Measurements from ENCODE around the gene GRAMD1B.

DNA sequence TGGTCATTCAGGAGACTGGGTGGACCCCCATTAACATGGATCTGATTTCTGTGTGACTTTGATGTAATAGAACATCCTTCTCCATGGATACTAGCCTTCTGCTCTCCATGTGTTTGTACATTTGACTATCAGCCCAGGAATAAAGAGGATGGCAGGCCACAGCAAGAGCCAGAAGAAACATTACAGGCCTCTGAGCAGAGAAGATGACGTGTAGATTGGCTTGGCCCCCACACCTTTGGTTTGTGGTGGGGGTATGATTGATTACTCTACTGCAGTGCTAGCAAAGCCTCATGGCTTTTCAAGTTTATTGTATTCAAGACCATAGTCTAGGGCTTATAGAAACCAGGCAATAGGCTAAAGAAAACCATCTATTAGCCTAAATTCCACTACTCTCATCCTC, 77.0 kb downstream of the GRAMD1B start:
- TF ChIP-seq, protein P1, sequence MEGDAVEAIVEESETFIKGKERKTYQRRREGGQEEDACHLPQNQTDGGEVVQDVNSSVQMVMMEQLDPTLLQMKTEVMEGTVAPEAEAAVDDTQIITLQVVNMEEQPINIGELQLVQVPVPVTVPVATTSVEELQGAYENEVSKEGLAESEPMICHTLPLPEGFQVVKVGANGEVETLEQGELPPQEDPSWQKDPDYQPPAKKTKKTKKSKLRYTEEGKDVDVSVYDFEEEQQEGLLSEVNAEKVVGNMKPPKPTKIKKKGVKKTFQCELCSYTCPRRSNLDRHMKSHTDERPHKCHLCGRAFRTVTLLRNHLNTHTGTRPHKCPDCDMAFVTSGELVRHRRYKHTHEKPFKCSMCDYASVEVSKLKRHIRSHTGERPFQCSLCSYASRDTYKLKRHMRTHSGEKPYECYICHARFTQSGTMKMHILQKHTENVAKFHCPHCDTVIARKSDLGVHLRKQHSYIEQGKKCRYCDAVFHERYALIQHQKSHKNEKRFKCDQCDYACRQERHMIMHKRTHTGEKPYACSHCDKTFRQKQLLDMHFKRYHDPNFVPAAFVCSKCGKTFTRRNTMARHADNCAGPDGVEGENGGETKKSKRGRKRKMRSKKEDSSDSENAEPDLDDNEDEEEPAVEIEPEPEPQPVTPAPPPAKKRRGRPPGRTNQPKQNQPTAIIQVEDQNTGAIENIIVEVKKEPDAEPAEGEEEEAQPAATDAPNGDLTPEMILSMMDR (IDR thresholded peaks at IDR 0.05; ENCODE audit: poor library complexity) = no peak
- TF ChIP-seq EZH2 (IDR thresholded peaks at IDR 0.05; ENCODE audit: borderline replicate concordance) = no peak
